ENCODE data around the gene MFSD2B.

MFSD2B gene

DNA sequence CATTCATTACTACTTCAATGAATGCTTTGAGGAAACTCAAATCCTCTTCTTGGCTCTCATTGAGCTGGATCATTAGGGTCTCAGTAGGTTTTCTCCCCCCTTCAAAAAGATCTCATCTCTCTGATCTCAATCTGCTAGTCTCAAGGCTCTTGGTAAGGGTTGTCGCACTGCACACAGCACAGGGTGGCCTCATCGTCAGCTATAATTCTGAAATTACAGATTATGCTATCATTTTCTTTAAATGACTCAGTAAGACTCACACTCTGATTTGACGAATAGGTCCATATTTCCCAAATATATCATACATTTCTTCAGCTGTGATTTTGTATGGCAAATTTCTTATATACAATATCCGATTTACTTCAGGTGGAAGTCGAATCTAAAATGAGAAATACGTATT is 63.9 kb downstream of the MFSD2B start:
- TF ChIP-seq NFIC (IDR thresholded peaks at IDR 0.05) (no peak), TCF12 (IDR thresholded peaks at IDR 0.05; ENCODE audit: low read depth) (no peak), RAD21 (IDR thresholded peaks at IDR 0.05; ENCODE audit: low read depth) (no peak), CEBPB (IDR thresholded peaks at IDR 0.05) (no peak), TAF1 (IDR thresholded peaks at IDR 0.05; ENCODE audit: low read depth) (no peak), CREB1 (IDR thresholded peaks at IDR 0.05; ENCODE audit: low read depth) (no peak)
- TF ChIP-seq, protein P1, sequence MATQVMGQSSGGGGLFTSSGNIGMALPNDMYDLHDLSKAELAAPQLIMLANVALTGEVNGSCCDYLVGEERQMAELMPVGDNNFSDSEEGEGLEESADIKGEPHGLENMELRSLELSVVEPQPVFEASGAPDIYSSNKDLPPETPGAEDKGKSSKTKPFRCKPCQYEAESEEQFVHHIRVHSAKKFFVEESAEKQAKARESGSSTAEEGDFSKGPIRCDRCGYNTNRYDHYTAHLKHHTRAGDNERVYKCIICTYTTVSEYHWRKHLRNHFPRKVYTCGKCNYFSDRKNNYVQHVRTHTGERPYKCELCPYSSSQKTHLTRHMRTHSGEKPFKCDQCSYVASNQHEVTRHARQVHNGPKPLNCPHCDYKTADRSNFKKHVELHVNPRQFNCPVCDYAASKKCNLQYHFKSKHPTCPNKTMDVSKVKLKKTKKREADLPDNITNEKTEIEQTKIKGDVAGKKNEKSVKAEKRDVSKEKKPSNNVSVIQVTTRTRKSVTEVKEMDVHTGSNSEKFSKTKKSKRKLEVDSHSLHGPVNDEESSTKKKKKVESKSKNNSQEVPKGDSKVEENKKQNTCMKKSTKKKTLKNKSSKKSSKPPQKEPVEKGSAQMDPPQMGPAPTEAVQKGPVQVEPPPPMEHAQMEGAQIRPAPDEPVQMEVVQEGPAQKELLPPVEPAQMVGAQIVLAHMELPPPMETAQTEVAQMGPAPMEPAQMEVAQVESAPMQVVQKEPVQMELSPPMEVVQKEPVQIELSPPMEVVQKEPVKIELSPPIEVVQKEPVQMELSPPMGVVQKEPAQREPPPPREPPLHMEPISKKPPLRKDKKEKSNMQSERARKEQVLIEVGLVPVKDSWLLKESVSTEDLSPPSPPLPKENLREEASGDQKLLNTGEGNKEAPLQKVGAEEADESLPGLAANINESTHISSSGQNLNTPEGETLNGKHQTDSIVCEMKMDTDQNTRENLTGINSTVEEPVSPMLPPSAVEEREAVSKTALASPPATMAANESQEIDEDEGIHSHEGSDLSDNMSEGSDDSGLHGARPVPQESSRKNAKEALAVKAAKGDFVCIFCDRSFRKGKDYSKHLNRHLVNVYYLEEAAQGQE (IDR thresholded peaks at IDR 0.05; ENCODE audit: low read depth) = no peak
- TF ChIP-seq, protein P2, sequence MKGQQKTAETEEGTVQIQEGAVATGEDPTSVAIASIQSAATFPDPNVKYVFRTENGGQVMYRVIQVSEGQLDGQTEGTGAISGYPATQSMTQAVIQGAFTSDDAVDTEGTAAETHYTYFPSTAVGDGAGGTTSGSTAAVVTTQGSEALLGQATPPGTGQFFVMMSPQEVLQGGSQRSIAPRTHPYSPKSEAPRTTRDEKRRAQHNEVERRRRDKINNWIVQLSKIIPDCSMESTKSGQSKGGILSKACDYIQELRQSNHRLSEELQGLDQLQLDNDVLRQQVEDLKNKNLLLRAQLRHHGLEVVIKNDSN (IDR thresholded peaks at IDR 0.05) = no peak
- TF ChIP-seq, protein P3, sequence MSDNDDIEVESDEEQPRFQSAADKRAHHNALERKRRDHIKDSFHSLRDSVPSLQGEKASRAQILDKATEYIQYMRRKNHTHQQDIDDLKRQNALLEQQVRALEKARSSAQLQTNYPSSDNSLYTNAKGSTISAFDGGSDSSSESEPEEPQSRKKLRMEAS (IDR thresholded peaks at IDR 0.05) = no peak

DNA sequence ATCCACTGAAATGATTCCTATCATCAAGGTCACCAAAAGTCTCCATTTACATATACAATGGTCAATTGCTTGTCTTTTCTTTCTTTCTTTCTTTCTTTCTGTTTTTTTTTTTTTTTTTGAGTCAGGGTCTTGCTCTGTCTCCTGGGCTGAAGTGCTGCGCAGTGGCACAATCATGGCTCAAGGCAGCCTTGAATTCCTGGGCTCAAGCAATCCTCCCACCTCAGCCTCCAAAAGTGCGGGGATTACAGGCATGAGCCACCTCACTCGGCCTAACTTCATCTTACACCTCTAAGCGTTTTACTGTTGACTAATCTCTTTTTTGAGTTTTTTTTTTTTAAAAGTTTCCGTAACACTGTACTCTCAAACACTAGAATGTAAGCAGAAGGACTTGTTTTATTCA is 65.4 kb downstream of the MFSD2B start:
- TF ChIP-seq TAF1 (IDR thresholded peaks at IDR 0.05; ENCODE audit: low read depth) = no peak
- no peak for TF ChIP-seq EGR1 (IDR thresholded peaks at IDR 0.05)
- no peak for TF ChIP-seq TEAD4 (IDR thresholded peaks at IDR 0.05)
- TF ChIP-seq, protein P1 (IDR thresholded peaks at IDR 0.05; ENCODE audit: low read depth) = no peak
- no peak for TF ChIP-seq NFIC (IDR thresholded peaks at IDR 0.05)
- no peak for TF ChIP-seq EP300 (IDR thresholded peaks at IDR 0.05; ENCODE audit: borderline replicate concordance)
- TF ChIP-seq, protein P2 (IDR thresholded peaks at IDR 0.05) = no peak
- no peak for TF ChIP-seq TCF12 (IDR thresholded peaks at IDR 0.05; ENCODE audit: low read depth)
- no peak for TF ChIP-seq YY1 (IDR thresholded peaks at IDR 0.05; ENCODE audit: low read depth)
- TF ChIP-seq, protein P3 (IDR thresholded peaks at IDR 0.05) = no peak
- TF ChIP-seq ZBTB7A (IDR thresholded peaks at IDR 0.05; ENCODE audit: low read depth) = no peak
- no peak for TF ChIP-seq CREB1 (IDR thresholded peaks at IDR 0.05; ENCODE audit: low read depth)
- no peak for TF ChIP-seq FOXM1 (IDR thresholded peaks at IDR 0.05; ENCODE audit: borderline replicate concordance, low read depth)
- no peak for TF ChIP-seq RAD21 (IDR thresholded peaks at IDR 0.05; ENCODE audit: low read depth)
- no peak for TF ChIP-seq CEBPB (IDR thresholded peaks at IDR 0.05)
